Measurements from ENCODE around the gene TMEM255B. TPM values are rescaled to one million over a fixed set of nuclear protein-coding genes. Genes with fewer than 3 reads are reported as not detected.
"Not testable (repeated sequence)": the region's sequence is repeated elsewhere in the genome, so short reads cannot be mapped to it uniquely, and the experiment has no call there.

Gene TMEM255B
- total RNA-seq, 1 experiment from 2014 or later = 2.8 TPM

GRCh38 chr13:113726106-113726821 lies 32.8 kb upstream of the TMEM255B start:
- H3K9me3 Mint-ChIP-seq; H2BK20ac ChIP-seq (ENCODE audit: low read depth, low read length, poor library complexity, severe bottlenecking); H4K5ac ChIP-seq (ENCODE audit: insufficient read length, low read depth, low read length); H2BK15ac ChIP-seq (ENCODE audit: low read depth, low read length); H3K27ac Mint-ChIP-seq; H3K23ac ChIP-seq (ENCODE audit: insufficient read length, low read depth, low read length); DNase-seq; H3K9ac ChIP-seq (ENCODE audit: extremely low read depth, insufficient read length, low read length); H3K23me2 ChIP-seq (ENCODE audit: insufficient read length, low read depth, low read length, poor library complexity, severe bottlenecking); H3K4me2 ChIP-seq (ENCODE audit: insufficient read depth, insufficient read length, low read length); H4K91ac ChIP-seq (ENCODE audit: insufficient read length, low read depth, low read length); H2BK120ac ChIP-seq (ENCODE audit: low read depth, low read length, poor library complexity, severe bottlenecking); H4K8ac ChIP-seq (replicated peaks; ENCODE audit: insufficient read length, low read depth, low read length); H2AFZ ChIP-seq (ENCODE audit: low read length); H3K36me3 Mint-ChIP-seq (ENCODE audit: insufficient read depth in 1 of 3, low read depth in 3 of 3); H2BK5ac ChIP-seq (ENCODE audit: insufficient read length, low read length); H3K9me3 ChIP-seq (ENCODE audit: control insufficient read depth, low read depth, low read length); H3K27ac ChIP-seq (ENCODE audit: insufficient read length, low read depth, low read length); H3K79me2 ChIP-seq (ENCODE audit: insufficient read depth, low read length); H2BK12ac ChIP-seq (ENCODE audit: insufficient read length, low read depth, low read length); H3K4ac ChIP-seq (ENCODE audit: low read depth, low read length); H3K56ac ChIP-seq (ENCODE audit: insufficient read length, low read depth, low read length); H2AK5ac ChIP-seq (ENCODE audit: insufficient read length, low read length); H3K27me3 Mint-ChIP-seq (ENCODE audit: low read depth); H3K27me3 ChIP-seq (ENCODE audit: insufficient read depth, low read length); H3K18ac ChIP-seq (ENCODE audit: insufficient read length, low read depth, low read length); H3T11ph ChIP-seq (ENCODE audit: low read length); H3K79me1 ChIP-seq (ENCODE audit: insufficient read depth, low read depth, low read length, poor library complexity, severe bottlenecking); H4K20me1 ChIP-seq (ENCODE audit: control insufficient read depth, insufficient read depth, insufficient read length); H3K4me1 ChIP-seq (ENCODE audit: insufficient read depth, low read length): not testable (repeated sequence)
- H3K4me1 Mint-ChIP-seq = peaks cover 15 to 18% of the 10 kb centered on the region in 2 experiments
- peak overlapping the region; percentile 85; the same call in 1 of the 2 replicates for H3K14ac ChIP-seq (ENCODE audit: insufficient read depth, low read length)
- peak overlapping the region; percentile 46 to 48; a peak in 4 of 5 replicates for H3K4me3 Mint-ChIP-seq
- no CpG with 5 or more reads among the region's 54 CpGs for WGBS (ENCODE audit: extremely low coverage, insufficient read length, low lambda C conversion rate)

Measured in H9 (cell line).